GM19395 (cell line): ENCODE measurements around the gene GNAO1.

ENCODE experiments used
- ATAC-seq: cut with Tn5 transposase; IDR thresholded peaks from one replicate; pipeline ENCODE4 v1.9.1; 2021; ENCODE audit warnings: mild to moderate bottlenecking, moderate library complexity; ENCODE audit not compliant: unreplicated experiment

GNAO1 gene

DNA sequence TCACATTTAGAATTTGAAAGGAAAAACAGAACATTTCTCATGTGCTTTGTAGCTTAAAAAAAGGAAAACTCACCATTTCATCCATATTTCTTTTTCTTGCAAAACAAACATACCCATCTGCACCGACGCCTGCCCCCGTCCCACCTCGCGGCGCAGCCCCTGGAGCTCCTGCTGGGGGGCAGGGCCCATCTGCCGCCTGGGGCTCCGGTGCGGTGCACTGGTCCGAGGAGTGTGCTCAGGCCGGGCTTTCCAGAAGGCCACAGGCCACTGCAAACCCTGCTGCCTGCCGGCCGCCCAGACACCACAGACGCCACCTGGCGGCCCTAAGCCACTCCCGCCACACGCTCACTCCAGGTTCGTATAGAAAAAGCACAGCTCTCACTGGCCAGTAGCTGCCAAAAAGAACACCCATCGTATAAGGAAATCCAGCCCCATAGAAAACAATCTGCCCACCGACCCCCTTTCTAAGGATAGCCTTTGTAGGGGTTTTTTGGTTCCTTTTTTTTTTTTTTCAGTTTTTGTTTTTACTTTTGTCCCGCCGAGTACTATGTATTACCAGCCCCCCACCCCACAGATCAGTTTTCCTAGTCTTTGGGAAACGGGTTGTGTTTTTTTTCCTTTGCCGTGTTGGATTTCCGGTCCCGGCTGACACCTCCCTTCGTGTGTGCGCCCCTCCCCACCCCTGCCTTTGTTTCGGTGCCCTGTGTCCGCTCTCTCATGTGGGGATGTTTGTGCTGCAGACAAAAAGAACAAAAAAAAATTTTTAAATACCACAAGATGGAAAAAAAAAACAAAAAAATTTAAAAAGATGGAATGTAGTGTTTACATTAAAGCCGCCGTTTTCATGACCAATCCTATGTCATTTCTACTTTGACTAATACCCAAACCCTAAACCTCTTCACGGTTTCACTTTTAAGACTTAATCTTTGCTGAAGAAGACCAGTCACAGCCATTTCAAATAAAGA is 165.3 kb downstream of the GNAO1 start:
- peak; percentile 92 for ATAC-seq

DNA sequence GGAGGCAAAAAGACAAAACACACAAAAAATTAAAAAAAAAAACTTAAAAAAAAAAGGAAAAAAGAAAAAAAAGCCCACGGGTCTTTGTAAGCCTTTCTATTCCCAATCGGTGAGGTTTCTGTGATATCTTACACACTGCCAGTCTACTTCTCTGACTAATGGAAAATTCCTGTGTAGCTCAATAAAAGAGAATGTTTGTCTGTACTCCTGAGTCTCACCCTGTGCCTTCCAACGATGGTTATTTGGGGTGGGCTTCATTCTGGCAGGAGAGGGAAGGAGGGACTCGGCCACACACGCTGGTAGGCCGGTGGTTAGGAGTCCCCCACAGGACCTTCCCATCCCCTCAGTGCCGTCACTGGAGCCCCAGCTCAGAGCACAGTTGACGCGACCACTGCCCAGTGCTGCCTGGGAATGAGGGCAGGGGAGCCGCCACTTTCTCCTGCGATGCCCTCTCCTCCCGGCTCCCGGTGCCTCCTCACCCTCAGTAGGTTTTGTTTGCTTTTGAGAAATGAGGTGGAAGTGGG is 166.0 kb downstream of the GNAO1 start:
- peak; percentile 1 for ATAC-seq

DNA sequence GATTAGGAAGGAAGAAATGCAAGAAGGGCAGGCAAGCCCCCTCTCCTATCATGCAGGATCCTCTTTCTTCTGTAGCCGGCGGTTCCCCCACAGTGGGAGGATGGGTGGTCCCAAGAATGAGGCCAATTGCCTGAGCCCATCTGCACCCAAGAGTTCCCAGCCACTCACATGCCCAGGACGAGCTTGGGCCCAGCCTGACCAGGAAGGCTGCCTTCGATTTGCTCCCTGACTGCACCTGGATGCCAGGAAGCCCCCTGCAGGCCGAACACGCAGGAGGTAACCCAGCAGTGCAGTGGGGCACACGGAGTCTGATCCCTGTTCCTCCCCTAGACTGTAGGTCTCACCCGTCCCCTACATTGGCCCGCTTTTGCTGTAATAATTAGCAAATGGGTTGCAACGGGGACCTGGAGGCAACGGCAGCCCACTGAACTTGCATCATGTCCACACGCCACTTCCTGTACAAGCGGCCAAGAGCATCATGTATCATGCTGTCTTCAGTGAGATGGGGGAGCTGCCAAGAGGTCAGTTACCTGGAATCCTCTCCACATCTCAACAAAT is 166.6 kb downstream of the GNAO1 start:
- ATAC-seq, result no peak

DNA sequence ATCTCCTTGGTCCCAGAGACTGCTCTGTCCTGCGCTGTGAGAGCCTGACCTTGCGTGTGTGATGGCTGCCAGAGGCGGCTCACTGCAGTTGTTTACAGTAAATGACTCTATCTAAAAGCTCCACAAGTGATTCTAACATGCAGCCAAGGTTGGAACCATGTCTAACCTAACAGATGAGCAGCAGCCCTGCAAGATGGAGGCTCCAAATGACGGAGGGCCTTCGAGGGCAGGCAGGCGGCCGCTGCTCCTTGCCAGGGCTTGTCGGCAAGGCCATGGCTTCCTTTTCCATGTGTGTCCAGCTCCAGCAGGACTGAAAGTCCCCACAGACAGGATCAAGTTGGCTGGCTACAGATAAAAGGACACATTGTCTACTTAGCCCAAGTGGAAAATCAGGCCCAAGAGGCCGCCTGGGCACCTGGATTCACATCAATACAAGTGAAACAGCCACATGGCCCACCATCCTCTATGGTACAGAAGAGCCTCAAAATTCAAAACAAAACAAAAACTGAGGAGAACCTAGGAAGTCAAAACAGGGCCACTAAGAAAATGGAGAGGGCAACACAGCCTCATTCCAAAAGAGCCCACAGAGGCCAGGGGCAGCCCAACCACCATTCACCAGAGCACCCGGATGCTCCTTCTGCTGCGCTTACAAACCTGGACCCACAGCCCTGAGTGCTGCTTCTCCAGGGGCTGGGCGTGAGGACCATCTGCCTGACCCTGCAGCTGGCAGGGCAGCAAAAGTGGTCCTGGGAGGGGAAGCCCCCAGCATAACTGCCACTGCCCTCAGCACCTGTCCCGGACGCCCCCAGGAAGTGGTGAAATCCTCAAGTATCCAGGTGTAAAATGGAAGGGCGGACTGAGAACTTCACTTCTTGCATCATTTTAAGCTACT is 169.1 kb downstream of the GNAO1 start:
- ATAC-seq, result no peak

DNA sequence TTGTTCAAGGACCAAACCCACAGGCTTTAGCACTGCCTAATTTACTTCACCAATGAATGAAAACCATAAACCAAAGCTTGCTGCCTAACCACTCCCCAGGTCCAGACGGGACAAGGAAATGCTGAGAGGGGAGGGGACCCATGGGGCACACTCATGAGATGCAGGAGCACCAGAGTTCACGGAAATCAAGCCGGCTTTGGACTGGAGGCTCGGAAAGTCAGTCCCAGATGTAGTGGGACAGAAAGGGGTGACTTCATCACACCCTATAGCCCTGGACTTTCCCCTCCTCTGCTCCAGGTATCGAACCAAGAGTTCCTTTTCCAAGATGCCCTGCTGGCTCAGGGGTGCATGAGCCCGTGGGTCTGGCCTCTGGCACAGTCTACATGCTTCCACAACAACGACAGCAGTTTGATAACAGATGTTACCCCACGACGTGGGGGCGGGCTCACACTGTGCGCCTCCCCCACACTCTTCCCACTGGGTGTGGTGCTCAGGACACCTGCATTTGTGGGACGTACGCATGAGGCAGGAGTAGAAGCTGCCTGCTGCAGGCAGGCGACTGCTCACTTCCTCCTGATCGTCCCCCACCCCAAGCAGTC is 170.9 kb downstream of the GNAO1 start:
- ATAC-seq, result no peak

DNA sequence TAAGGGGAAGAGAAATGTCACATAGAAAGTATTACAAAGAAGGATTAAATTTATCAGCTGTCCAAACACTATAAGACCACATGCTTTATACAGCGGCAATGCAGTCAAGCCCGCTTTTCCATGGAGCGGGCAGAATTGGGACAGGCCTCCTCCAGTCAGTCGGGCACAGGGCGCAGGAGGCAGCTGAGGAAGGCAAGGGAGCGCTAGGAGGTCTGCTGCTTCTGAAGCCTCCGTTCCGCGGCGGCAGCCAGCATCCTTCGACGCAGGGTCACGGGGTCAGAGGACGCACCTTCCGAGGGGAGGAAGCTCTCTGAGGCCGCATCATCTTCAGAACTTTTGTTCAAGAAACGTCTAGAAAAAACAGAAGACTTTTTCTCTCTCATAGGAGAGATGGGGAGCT is 171.4 kb downstream of the GNAO1 start:
- no peak for ATAC-seq

DNA sequence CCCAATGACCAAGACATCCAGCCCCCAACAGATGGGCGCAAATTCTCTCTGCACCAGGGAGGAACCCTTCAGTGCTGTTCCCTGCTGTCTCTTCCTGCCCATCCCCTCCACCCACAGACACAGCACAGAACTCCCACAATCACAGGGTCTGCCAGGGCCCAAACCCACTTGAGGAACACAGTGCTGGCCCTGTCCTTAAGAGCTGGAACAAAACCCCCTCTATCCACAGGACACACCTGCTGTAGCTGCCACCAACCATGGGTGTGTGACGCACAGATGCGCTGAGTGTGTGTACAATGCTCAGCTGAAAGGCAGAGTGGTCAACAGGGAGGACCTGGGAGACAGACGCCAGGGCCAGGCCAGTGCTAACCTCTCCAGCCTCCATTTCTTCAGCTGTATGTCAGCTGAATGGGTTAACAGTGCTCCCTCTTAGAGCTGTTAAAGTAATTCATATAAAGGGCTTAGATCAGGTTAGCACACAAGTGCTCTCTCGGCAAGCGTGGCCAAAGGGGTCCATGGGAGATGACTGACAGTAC is 172.0 kb downstream of the GNAO1 start:
- ATAC-seq, result no peak

DNA sequence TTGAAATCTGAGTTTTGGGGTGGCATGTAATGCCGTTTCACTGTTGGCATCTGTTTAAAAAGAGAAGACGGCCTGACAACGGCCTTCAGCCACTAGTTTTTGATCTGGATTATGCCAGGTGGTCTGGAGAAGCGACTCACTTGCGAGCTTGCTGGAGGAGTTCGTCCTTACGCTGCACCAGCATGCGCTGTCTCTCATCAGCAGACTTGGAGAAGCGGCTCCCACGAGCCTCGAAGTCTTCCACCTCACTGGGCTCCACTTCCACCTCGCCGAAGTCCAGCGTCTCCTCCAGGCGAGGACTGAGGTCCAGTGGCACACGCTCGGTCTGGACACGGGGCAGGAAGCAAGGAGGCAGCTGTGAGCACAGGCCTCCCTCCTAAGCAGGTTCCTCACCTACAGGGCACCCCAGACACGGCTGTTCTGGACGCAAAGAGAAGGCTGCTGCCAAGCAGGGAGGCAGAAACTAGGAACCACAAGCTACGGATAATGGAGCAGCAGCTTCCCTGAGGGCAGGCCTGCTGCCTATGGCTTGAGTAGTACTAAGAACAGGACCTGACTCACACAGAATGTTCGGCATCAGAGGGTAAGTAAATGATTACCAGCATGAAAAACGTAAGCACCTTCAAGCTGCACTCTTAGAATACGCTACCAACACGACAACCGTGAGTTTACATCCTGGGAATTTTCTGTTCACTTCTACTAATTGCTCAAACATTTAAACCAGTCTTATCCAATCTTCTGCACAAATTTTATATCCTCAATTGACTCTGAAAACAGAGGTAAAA is 172.7 kb downstream of the GNAO1 start:
- no peak for ATAC-seq

DNA sequence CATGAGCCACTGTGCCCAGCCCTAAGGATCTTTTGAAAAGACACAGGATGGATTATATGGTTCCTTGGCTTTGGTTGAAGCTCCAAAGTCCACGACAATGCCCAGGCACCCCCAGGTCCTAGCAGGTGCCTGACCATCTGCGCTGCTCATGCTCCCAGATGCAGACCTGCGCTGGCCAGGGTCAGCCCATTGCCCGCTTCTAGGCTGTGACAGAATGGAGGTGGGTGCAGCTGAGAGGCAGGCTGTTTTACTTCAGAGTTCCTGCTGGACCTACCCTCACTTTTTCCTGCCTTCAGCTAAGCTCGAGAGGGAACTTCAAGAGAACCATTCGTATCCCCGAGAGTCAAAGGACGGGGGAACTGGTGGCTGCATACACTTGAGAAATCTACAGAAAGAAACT is 173.6 kb downstream of the GNAO1 start:
- ATAC-seq, result no peak

DNA sequence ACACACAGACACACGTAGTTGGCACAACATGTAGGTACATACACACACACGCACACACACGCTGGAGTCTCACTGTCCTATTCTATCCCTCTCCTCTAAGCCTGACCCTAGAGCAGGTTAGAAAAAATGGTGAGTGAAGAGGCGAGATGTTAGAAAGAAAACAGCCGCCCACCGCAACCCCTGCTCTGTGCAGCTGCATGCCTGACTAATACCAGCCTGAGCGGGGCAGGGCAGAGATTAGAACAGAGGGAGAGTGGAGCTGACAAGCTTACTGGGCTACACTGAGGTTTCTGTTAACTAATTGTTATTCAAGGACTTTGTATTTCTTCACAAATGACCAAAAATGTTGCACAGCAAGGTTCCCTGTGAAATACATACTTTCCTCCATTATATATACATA is 174.3 kb downstream of the GNAO1 start:
- no peak for ATAC-seq

DNA sequence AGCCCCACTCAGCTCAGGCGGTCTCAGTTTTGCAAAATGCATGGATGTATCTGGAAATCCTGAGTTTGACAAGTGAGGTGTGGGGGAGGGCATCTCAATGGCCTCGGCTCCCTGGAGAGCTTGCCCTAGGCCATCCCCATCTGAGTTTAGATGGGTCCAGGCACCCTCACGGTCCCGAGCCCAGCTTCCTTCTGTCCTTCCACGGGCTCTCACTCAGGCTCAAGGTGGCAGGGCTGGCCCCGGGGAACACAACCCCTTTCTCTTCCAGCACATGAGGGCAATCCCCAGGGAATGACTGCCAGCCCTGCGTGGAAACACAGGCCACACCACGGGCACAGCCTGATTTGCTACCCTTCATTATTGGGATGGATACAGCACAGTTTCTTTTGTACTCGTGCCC is 175.7 kb downstream of the GNAO1 start:
- ATAC-seq, result no peak

DNA sequence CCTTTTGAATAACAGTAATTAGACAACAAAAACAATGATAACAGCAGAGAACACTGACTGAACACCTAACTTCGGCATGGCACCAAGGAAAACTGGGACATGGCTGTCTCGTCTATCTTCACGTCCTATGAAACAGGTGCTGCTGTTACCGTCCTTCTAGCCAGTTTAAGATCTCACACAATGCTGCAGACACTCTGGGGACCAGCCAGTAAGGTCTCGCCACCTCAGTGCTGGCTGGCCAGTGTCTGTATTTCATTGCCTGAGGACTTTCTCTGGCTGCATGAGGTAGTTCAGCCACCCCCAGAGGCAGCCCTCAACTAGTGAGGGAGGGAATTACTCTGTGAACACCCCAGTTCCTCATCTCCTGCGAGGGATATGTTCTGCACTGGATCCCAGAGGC is 176.5 kb downstream of the GNAO1 start:
- ATAC-seq, result no peak

DNA sequence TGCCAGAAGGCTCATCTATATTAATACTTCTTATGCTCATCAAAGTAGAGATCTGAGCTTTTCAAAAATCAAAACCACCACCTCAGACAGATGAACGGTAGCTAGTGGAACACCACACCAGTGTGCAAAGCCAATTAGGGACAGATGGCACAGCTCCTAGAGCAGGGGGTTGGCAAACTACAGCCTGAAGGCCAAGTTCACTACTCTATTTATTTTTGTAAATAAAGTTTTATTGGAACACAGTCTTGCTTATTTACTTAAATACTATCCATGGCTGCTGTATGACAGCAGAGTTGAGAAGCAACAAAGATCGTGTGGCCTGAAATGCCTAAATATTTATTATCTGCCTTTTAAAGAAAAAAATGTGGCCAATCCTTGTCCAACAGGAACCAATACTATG is 177.3 kb downstream of the GNAO1 start:
- no peak for ATAC-seq

DNA sequence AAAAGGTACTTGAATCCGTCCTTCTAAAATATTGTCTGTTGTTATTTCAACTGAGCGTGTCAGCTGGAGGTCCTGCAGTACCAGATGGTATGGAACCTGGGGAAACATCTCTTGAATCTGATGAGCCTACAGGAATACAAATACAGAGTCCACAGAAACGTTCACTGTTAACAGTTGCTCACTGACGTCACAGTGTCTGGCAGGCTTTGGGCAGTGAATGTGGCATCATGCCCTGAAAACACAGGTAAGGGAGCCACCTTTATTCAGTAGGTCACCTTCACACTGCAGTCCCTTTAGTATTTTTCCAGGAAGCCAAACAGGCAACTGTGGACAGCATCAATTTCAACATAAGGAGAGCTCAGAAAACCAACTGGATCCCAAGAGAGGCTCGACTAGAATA is 177.9 kb downstream of the GNAO1 start:
- no peak for ATAC-seq

DNA sequence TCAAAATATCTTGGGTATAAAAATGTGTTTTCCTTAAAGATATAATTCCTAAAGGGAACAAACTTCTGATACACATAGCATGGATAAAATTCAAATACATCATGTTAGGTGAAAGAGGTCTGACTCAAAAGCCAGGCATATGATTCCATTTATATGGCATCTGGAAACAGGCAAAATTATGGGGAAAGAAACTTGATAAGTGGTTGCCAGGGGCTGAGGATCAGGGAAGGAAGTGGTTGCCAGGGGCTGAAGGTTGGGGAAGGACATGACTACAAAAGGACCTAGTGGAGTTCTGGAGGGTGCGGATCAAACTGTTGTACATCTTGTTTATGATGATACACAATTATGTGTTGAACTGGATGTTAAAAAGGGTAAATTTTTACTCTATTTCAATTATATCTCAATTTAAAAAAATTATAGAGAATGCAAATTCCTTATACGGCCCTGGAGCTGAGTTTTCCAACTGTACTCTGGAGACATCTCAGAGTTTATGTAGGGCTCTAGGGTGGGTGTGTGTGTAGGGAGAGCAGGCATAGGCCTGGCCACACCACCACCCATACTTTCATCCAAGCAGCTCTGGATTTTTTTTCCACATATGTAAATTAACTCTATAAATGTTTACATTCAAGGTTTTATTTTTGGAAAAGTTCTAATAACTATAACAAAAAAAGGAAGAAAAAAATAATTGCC is 179.0 kb downstream of the GNAO1 start:
- ATAC-seq, result no peak

DNA sequence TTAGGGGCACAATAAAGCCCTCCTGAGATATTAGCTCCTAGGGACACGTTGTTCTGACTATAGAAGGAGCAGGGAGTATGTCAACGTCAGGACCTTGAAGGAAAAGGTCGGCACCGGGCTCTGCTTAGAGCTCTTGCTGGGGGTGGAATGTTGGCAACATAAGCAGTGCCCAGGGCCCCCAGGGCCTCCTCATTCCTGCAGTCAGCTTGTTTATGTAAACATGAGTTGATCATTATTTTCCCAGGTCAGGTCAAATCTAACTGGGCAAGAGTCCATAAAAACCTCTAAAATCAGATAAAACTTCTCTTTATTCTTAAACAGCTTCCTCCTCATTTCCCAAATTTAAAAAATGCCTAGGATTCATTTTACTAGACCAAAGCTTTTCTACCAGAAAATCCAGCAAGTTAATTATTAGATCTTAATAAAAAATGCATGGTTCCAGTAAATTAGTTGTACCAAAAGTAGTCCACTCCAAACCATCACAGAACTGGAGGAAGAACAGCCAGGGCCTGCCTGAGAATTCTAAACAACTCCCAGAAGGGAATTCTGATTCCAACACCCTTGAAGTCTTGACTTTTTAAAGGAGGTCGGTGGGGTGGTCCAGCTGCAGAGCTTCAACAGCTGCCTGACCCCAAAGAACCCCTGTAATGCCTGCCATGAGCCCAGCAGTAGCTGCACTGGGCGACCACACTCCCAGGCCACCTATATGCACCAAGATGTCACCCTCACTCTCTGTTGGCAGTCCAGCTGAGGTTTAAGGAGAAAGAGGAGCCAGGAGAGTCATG is 179.8 kb downstream of the GNAO1 start:
- ATAC-seq, result no peak

DNA sequence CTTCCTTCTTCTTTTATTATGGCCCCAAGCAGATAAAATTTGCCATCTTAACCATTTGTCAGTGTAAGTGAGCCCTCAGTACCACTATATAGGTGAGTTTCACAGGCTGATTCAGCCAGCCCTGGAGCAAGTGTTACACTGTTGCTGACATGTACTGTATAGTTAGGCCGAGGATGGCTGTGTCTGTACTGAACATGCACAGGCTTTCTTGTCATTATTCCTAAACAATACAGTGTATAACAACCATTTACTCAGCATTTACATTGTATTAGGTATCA is 180.3 kb downstream of the GNAO1 start:
- no peak for ATAC-seq

DNA sequence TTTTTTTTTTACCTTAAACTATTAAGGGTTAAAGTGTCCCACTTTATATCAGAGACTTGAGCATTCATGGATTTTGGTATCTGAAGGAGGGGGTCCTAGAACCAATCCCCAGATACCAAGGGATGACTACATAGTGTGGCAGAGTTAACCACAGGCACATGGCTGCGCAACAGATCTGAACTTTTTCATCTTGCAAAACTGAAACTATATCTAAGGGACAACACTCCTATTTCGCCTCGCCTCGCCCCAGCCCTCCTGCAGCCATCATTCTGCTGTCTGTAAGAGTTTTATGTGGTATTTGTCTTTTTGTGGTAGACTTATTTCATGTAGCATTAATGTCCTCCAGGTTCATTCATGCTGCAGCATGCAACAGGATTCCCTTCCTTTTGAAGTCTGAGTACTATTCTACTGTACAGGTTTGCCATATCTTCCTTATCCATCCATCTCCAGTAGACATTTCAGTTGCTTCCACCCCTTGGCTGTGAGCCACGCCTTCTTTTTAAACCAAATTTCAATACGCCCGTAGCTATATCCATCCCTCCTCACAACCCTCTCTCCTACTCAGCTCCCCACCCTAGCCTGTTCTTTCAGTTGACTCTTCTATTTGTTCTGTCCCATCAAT is 180.8 kb downstream of the GNAO1 start:
- no peak for ATAC-seq
